Putamen (tissue), 1 donor: Measurements from ENCODE around the gene ZNF80.

Experiments used
- DNase-seq: peaks from one replicate; pipeline ENCODE4 v3.0.0-alpha.2; 2016; ENCODE audit warnings: low spot score

Gene ZNF80

DNA sequence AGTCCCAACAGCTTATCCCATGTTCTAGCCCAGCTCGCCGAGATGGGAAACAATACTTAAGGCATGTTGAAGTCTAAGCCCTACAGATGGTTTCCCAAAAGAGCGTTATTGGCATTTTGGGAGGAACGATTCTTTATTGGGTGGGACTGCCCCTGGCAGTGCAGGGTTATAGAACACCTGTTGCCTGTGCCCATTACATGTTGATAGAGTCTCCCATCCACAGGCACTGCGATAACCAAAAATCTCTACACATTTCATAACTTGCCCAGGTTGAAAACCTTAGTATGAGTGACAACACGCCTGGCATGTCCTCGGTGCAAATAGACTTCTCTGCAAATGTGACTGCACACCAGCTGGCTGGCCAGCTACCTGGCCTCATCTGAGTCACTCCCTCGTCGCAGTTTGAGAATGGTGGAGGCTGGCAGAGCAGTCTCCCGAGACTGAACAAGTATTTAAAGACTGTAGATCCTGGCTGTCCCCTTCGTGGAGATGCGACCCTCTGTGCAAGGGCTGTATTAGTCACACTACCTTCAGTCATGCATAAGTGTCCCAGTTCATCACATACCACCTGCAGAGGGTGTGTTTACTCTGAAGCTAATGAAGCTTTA lies 18.7 kb downstream of the ZNF80 start:
- no peak for DNase-seq

DNA sequence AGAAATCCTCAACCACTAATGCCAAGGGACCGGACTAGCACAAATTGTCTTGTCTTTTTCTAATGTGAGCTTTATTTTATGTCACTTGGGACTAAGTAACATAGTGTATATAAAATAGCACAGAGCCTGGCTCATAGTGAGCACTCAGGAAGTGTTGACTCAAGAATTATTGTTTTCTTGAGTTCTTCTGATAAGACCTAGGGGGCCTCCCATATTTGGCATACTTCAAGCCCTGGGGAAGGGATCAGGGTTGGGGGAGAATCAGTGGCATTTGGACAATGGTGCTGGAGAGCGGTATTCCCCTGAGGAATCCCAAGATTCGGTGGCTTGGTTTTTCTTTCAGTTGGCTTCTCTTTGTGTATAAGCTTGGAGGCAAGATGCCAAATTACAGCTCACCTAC lies 19.4 kb downstream of the ZNF80 start:
- no peak for DNase-seq

- DNase-seq, result no peak
These were observed 20.1 kb downstream of the ZNF80 start for GRCh38 chr3:114217266-114217665.

DNA sequence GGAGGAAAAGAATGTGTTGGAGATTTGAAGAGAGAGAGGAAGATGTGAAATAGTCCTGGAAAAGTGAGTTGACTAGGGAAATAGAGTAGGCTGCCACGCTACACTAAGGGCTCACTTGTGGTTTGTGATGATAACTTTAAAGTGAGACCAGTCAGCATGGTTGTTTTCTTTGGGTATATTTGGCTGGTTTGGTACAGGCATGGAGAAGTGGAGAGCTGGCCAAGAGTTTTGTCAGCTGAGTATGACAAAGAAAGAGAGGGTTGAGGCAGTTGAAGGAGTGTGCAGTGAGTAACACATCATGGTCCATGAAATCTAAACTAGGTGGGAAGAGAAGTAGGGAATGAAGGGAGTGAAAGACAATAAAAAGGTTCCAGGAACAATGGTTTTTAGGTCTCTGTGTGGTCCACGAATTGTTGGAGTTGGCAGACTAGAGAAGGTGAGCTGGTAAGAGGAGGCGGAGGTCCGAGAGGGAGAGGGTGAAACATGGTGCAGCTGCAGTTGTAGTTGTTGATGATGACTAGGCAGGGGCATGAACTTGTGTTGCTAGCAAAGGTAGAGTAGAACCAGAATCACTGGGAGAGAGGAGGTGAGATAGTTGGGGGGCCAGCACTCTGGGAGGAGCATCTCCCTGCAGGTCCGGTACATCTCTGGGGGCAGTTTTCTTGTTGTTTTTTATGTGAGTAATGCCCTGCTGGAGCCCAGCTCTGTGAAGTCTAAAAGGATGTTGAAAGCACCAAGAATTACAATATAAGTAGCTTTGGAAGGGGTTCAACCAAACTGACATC lies 21.0 kb downstream of the ZNF80 start:
- no peak for DNase-seq

- no peak for DNase-seq
These were observed 22.6 kb downstream of the ZNF80 start for GRCh38 chr3:114214542-114215341.

DNA sequence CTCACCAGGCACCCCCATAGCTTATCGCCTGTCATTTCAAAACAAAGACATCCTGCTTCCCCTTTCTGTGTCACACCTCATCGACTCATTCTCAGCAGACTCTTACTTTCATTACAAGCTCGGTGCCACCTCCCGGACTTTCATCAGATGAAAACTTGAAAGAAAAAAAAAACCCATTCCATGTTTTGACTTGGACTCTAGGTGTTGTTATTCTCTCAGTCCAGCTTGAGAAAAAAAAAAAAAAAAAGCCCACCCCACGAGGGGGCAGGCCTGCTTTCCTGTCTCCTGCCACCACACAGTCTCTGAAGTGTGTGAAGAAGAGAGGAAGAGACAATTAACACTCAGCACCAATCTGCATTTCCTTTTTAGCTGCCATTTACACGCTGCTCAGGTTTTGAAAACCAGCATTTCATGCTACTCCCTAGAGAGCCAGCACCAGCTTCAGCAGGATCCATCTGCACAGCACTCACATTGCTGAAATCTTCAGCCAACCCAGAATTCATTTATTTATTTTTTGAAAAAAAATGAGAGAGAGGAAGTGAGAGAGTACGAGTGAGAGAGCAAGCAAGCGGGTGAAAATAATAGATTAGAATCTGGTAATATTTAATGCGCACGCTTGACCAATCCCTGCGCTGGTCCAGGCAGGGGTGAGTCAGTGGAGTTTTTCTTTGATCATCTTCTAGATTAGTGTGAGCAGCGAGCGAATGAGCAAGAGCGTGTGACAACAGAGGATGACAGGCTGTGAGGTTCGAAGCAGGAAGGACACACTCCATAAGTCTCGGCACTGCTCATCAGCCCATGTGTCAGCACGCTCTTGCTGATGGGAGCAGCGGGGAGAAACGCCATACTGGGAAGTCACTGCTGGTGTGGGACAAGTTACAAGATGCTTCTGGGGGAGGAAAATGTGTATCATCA lies 23.5 kb downstream of the ZNF80 start:
- no peak for DNase-seq

DNA sequence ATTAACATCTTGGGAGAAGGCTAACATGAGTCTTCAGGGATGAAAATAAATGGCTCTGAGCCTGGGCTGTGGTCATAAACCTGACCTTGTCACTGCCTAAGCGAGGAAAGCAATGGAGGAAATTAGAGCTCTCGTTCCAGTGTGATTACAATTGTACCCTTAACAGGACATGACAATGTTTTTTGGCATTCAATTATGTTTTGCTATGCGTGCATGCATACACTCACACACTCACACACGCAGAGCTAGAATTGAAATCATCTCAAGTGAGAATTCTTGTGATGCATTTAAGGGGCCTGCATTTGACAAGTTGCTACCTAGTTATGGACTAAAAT lies 24.1 kb downstream of the ZNF80 start:
- no peak for DNase-seq

DNA sequence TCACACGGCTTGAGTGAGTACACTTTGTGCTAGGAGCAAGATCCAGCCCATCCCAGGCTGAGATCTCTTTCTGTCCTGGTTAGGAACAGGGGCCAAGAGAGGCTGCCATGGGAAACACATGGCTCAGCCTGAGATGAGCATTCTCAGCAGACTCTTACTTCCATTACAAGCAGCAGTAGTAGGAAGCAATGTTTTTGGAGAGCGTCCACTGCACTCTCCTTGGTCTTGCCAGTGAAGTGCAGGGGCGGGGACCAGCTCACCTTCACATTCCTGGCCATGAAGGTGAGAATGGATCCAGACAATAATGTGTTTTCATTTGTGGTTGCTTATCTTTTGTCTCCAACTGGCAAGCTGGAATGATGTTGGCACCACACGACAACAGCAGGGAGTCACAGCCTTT lies 24.7 kb downstream of the ZNF80 start:
- DNase-seq, result no peak

- DNase-seq, result no peak
These were observed 29.6 kb downstream of the ZNF80 start for GRCh38 chr3:114207768-114208167.

- DNase-seq, result no peak
These were observed 31.0 kb downstream of the ZNF80 start for GRCh38 chr3:114206342-114206741.

DNA sequence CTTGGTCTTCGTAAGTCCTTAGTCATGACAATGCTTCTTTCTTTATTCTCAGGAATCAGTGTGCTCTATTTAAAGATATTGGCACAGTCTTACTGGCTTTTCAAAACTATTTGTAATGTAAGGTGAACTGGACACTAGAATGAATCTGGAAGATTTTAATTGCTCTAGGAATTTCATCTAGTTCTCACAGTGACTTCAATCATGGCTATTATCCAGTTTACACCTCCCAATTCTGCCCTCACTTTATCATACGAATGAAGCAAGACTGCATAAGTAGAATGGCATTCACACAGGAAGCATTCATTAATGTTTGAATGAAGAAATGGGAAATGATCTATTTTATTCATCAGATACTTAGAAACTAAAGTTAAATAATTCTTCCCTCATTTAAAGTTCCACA lies 31.8 kb downstream of the ZNF80 start:
- no peak for DNase-seq

DNA sequence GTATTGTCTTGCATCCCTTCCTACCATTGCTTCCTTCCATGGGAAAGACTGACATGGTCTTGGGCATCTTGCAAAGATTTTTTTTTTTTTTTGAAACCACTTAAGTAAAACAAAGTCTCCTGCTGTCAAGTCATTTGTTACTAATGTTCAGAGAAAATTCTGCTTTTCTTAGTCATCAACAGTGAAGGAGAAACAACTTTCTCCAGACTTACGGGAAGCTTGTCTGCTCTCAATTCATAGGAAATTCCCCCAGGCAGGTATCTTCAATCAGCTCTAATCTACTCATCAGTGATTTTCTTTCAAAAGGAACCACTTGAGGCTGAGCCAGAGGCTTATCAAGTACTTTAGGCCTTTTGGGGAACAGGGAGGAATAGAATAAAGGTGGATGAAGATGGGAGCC lies 42.6 kb downstream of the ZNF80 start:
- DNase-seq, result no peak

DNA sequence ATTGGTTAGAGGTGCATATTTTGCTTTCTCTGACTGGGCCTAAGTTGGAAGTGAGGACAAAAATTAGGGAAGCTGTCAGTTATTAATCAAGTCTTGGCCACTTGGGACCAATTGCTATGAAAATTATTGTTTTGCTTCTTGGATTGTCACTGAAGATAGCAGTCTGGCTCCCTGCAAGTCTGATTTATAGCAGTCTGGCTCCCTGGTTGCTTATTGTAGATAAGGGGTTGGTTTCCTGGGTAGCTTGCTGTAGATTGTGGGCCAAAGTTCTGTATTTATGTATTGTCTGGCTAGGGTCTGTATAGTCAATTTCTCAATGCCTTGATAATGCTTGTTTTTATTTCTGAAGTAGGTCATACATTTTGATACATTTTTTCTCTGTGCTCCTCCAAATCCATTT lies 45.2 kb downstream of the ZNF80 start:
- no peak for DNase-seq

DNA sequence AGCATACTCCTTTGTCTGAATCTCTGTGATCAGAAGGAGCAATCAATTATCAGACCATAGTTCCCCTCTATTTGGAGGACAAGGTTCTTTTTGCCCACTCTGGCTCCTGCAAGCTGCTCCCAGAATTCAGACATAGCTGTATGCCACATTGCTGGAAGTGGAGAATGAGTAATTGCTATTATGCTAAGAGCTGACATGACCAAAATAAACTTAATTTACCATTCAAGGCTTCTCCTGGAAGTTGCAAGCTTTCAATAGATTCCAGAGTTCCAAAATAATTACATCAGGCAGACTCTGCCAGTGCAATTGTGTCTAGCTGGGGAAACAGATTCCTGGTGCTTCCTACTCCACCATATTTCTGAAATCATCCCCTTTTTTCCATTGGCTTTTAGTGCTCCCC lies 50.9 kb downstream of the ZNF80 start:
- no peak for DNase-seq
